ENCODE data around the gene CCND2. TPM values are rescaled to one million over a fixed set of nuclear protein-coding genes. Genes with fewer than 3 reads are reported as not detected.

The CCND2 gene
- polyA plus RNA-seq, 1 donor from 2014 or later: 16.9 TPM

- TF ChIP-seq EZH2 (IDR thresholded peaks at IDR 0.05; ENCODE audit: borderline replicate concordance, insufficient read depth, low read length, poor library complexity, severe bottlenecking) (no peak), RAD21 (conservative IDR thresholded peaks at IDR 0.05) (no peak), POLR2AphosphoS5 (IDR thresholded peaks at IDR 0.05) (no peak)
- H3K4me3 ChIP-seq (ENCODE audit: low read length): no peak overlapping the region
Observed at GRCh38 chr12:4240981-4241380, 32.6 kb upstream of the CCND2 start.

DNA sequence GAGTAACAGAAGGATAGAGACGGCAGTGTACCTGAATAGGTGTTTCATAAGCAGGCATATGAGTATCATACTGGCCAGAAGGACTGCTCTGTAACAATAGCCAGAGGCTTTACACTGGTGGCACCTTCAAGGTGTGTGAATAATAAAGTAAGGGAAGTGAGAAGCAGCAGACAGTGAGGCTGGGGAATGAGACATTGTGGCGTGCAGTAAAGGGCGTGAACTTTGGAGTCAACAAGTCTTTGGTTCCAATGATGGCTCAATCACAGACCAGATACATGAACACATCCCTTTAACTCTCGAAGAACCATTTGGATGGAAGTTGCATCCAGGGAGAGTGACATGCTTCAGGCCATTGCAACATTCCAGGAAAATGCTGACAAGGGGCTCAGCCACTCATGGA, 32.0 kb upstream of the CCND2 start:
- H3K79me2 ChIP-seq (replicated peaks; ENCODE audit: insufficient read depth, low read length): no peaks in the 10 kb centered on the region
- H3F3A ChIP-seq (ENCODE audit: insufficient read depth, low read length, poor library complexity, severe bottlenecking): no peaks in the 10 kb centered on the region
- H3K4me2 ChIP-seq (ENCODE audit: low read length): no peak overlapping the region
- no peaks in the 10 kb centered on the region for H3K9me2 ChIP-seq (ENCODE audit: insufficient read depth, low read length)
- no peak overlapping the region for H3K9ac ChIP-seq (ENCODE audit: low read length)
- no peaks in the 10 kb centered on the region for H4K20me1 ChIP-seq (ENCODE audit: insufficient read depth)
- no peak overlapping the region for H3K4me3 ChIP-seq (ENCODE audit: low read length)
- H3K27ac ChIP-seq (ENCODE audit: low read length): no peak overlapping the region
- H2AFZ ChIP-seq (ENCODE audit: low read depth, low read length): no peak overlapping the region
- no peaks in the 10 kb centered on the region for H3K9me3 ChIP-seq (ENCODE audit: low read length)
- no peaks in the 10 kb centered on the region for H3K36me3 ChIP-seq (ENCODE audit: insufficient read depth, low read length)
- H3K27me3 ChIP-seq (ENCODE audit: insufficient read depth, low read depth, low read length): no peaks in the 10 kb centered on the region
- TF ChIP-seq POLR2AphosphoS5 (IDR thresholded peaks at IDR 0.05) (no peak), MXI1 (conservative IDR thresholded peaks at IDR 0.05; ENCODE audit: poor library complexity, severe bottlenecking) (no peak), REST (IDR thresholded peaks at IDR 0.05; ENCODE audit: borderline replicate concordance) (no peak), SMC3 (conservative IDR thresholded peaks at IDR 0.05; ENCODE audit: poor library complexity) (no peak), EP300 (conservative IDR thresholded peaks at IDR 0.05; ENCODE audit: poor library complexity, severe bottlenecking) (no peak), EZH2 (IDR thresholded peaks at IDR 0.05; ENCODE audit: borderline replicate concordance, insufficient read depth, low read length, poor library complexity, severe bottlenecking) (no peak), RAD21 (conservative IDR thresholded peaks at IDR 0.05) (no peak), CTCF (IDR thresholded peaks at IDR 0.05; ENCODE audit: poor library complexity, severe bottlenecking) (no peak), TAF1 (IDR thresholded peaks at IDR 0.05; ENCODE audit: low read depth) (no peak)

More at GRCh38 chr12:4240981-4241380, 32.6 kb upstream of the CCND2 start:
- no peaks in the 10 kb centered on the region for H3K79me2 ChIP-seq (replicated peaks; ENCODE audit: insufficient read depth, low read length)
- no peaks in the 10 kb centered on the region for H4K20me1 ChIP-seq (ENCODE audit: insufficient read depth)
- H3K36me3 ChIP-seq (ENCODE audit: insufficient read depth, low read length): no peaks in the 10 kb centered on the region
- no peak overlapping the region for H3K9ac ChIP-seq (ENCODE audit: low read length)
- H2AFZ ChIP-seq (ENCODE audit: low read depth, low read length): no peak overlapping the region
- no peaks in the 10 kb centered on the region for H3K9me2 ChIP-seq (ENCODE audit: insufficient read depth, low read length)
- H3K9me3 ChIP-seq (ENCODE audit: low read length): no peaks in the 10 kb centered on the region
- H3K27me3 ChIP-seq (ENCODE audit: insufficient read depth, low read depth, low read length): no peaks in the 10 kb centered on the region
- no peak overlapping the region for H3K27ac ChIP-seq (ENCODE audit: low read length)
- H3K4me2 ChIP-seq (ENCODE audit: low read length): no peak overlapping the region
- H3F3A ChIP-seq (ENCODE audit: insufficient read depth, low read length, poor library complexity, severe bottlenecking): no peaks in the 10 kb centered on the region

DNA sequence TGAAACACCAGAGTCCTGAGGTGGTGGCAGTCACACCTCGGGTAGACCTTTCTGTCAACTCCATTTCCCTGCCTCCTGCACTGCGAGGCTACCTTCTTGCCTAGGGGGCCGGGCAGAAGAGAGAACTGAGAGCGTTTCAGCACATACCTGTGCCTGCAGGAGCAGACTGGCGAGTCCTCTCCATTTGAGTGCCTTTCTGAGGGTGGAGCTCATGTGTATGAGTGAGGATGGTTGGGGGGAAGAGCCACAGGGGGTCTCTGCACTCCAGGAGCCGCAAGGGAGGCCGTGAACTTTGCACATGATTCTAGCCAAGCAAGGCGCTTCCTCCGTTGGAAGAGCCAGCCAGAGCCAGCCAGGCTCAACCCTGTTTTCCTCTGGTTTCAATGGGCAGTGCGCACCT, 31.0 kb upstream of the CCND2 start:
- Histone ChIP-seq H3F3A (ENCODE audit: insufficient read depth, low read length, poor library complexity, severe bottlenecking) (no peaks in the 10 kb centered on the region), H3K79me2 (replicated peaks; ENCODE audit: insufficient read depth, low read length) (no peaks in the 10 kb centered on the region), H2AFZ (ENCODE audit: low read depth, low read length) (no peak overlapping the region), H3K9ac (ENCODE audit: low read length) (no peak overlapping the region), H3K36me3 (ENCODE audit: insufficient read depth, low read length) (no peaks in the 10 kb centered on the region), H3K9me3 (ENCODE audit: low read length) (no peaks in the 10 kb centered on the region), H4K20me1 (ENCODE audit: insufficient read depth) (no peaks in the 10 kb centered on the region), H3K4me2 (ENCODE audit: low read length) (no peak overlapping the region), H3K9me2 (ENCODE audit: insufficient read depth, low read length) (no peaks in the 10 kb centered on the region), H3K4me3 (ENCODE audit: low read length) (no peak overlapping the region), H3K27me3 (ENCODE audit: insufficient read depth, low read depth, low read length) (no peaks in the 10 kb centered on the region), H3K27ac (ENCODE audit: low read length) (no peak overlapping the region)
- TF ChIP-seq MXI1 (conservative IDR thresholded peaks at IDR 0.05; ENCODE audit: poor library complexity, severe bottlenecking): no peak
- TF ChIP-seq SMC3 (conservative IDR thresholded peaks at IDR 0.05; ENCODE audit: poor library complexity): no peak
- TF ChIP-seq EZH2 (IDR thresholded peaks at IDR 0.05; ENCODE audit: borderline replicate concordance, insufficient read depth, low read length, poor library complexity, severe bottlenecking): no peak
- TF ChIP-seq CTCF (IDR thresholded peaks at IDR 0.05; ENCODE audit: poor library complexity, severe bottlenecking): no peak
- no peak for TF ChIP-seq EP300 (conservative IDR thresholded peaks at IDR 0.05; ENCODE audit: poor library complexity, severe bottlenecking)
- TF ChIP-seq REST (IDR thresholded peaks at IDR 0.05; ENCODE audit: borderline replicate concordance): no peak
- TF ChIP-seq TAF1 (IDR thresholded peaks at IDR 0.05; ENCODE audit: low read depth): no peak
- no peak for TF ChIP-seq POLR2AphosphoS5 (IDR thresholded peaks at IDR 0.05)
- no peak for TF ChIP-seq RAD21 (conservative IDR thresholded peaks at IDR 0.05)

Data from neural cell (in vitro differentiated cells).